Heart left ventricle (tissue), 13 donors: ENCODE measurements around the gene RANBP3.

Experiments used
- POLR2A ChIP-seq, 2 donors: fragments of 450-650 bp; IDR thresholded peaks; one replicate each; pipeline ENCODE4 v1.6.1; 2017; ENCODE audit warnings: antibody characterized with exemption in 2 of 2, mild to moderate bottlenecking in 2 of 2, moderate library complexity in 2 of 2
- TF ChIP-seq, protein P1 (sequence below), 12 donors: fragments of 200-600 bp; sonication (generic) in 4 of 12; IDR thresholded peaks; one replicate each; pipeline versions ENCODE4 v1.5.0 to v1.8.0; 2018 to 2022; ENCODE audit warnings: antibody characterized with exemption in 12 of 12, mild to moderate bottlenecking in 5 of 12
- donor health status: ischemic (EF 13 %, LVEDD 7.1; RV severe dilation, severe dysfunction).
- donor health status: DM: no; HTN: yes; CAD: no.
- donor health status: DM: no; HTN: no; CAD: no.
- donor health status: ischemic (EF 25% LVEDD 6.9; RV normal size, moderate dysfunction).
- donor health status: ischemic (EF 25% LVEDD 5.7; RV mildly dilated, moderate dysfunction).
- donor health status: ischemic (EF 35%, LVEDD 5.7; RV mildly dilated, moderate dysfunction).
- donor health status: nonischemic (EF 11% LVEDD 7.7; RV severe dilation, severe dysfunction).
- donor health status: DM: yes; HTN: yes; CAD: no.
- donor health status: PGD.
- donor health status: ischemic (EF 29% LVEDD 5.4; RV normal size, mild dysfunction).
- donor health status: nonischemic (EF 23%, LVEDD 6.1; RV moderate dilation, normal function).

DNA sequence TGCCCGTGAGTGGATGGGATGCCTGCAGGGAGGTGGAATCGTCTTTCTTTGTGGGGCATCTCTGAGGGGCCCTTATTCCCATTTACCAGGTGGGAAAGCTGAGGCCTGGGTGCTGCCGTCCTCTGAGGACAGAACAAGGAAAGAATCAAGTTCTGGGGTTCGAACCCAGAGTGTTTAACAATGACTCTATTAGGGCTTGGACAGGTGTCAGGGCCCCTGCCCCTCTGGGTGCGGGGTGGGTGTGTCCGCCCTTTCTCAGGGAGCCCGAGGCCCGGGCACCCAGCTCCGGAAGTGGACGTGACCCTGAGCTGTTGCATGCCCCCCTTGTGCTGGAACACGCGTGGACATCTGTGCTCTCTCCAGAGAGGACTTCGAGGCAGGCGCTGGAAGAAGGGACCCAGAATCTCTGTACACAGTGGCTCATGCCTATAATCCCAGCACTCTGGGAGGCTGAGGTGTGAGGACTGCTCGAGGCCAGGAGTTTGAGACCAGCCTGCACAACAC is 85.1 kb downstream of the RANBP3 start:
- TF ChIP-seq POLR2A (IDR thresholded peaks at IDR 0.05): no peak
- TF ChIP-seq, protein P1, sequence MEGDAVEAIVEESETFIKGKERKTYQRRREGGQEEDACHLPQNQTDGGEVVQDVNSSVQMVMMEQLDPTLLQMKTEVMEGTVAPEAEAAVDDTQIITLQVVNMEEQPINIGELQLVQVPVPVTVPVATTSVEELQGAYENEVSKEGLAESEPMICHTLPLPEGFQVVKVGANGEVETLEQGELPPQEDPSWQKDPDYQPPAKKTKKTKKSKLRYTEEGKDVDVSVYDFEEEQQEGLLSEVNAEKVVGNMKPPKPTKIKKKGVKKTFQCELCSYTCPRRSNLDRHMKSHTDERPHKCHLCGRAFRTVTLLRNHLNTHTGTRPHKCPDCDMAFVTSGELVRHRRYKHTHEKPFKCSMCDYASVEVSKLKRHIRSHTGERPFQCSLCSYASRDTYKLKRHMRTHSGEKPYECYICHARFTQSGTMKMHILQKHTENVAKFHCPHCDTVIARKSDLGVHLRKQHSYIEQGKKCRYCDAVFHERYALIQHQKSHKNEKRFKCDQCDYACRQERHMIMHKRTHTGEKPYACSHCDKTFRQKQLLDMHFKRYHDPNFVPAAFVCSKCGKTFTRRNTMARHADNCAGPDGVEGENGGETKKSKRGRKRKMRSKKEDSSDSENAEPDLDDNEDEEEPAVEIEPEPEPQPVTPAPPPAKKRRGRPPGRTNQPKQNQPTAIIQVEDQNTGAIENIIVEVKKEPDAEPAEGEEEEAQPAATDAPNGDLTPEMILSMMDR (IDR thresholded peaks at IDR 0.05): no peak
